MM.1S (cell line): ENCODE results near the gene RNF125.

Experiments
- DNase-seq: peaks from one replicate; pipeline ENCODE4 v3.0.0-alpha.2; 2015
- H2AFZ ChIP-seq: fragments of 300-600 bp; sonication (generic); 2 replicates; pipeline ENCODE4 v1.6.0; 2016; ENCODE audit warnings: antibody characterized with exemption, low read length
- H3F3A ChIP-seq: fragments of 300-600 bp; sonication (generic); 2 replicates; pipeline ENCODE4 v1.6.1; 2016; ENCODE audit warnings: mild to moderate bottlenecking, antibody characterized with exemption, low read length, moderate library complexity, mixed read lengths; ENCODE audit not compliant: insufficient read depth
- H3K27ac ChIP-seq: fragments of 300-600 bp; sonication (generic); 2 replicates; pipeline ENCODE4 v1.5.1; 2016; ENCODE audit warnings: mild to moderate bottlenecking, low read length
- H3K27me3 ChIP-seq: fragments of 300-600 bp; sonication (generic); replicated peaks from 2 replicates; pipeline ENCODE4 v1.6.0; 2016; ENCODE audit warnings: low read length; ENCODE audit not compliant: insufficient read depth
- H3K36me3 ChIP-seq: fragments of 300-600 bp; sonication (generic); replicated peaks from 2 replicates; pipeline ENCODE4 v1.6.1; 2016; ENCODE audit warnings: mild to moderate bottlenecking, low read length, mixed read lengths; ENCODE audit not compliant: insufficient read depth
- H3K4me1 ChIP-seq: fragments of 300-600 bp; sonication (generic); 2 replicates; pipeline ENCODE4 v1.6.1; 2016; ENCODE audit warnings: low read length, mixed read lengths
- H3K4me2 ChIP-seq: fragments of 300-600 bp; sonication (generic); 2 replicates; pipeline ENCODE4 v1.6.0; 2016; ENCODE audit warnings: low read depth, low read length
- H3K4me3 ChIP-seq: fragments of 300-600 bp; sonication (generic); 2 replicates; pipeline ENCODE4 v1.5.1; 2016; ENCODE audit warnings: low read length, mixed read lengths
- H3K79me2 ChIP-seq: fragments of 300-600 bp; sonication (generic); 2 replicates; pipeline ENCODE4 v1.6.1; 2016; ENCODE audit warnings: mixed run types, low read length, mixed read lengths
- H3K9ac ChIP-seq: fragments of 300-600 bp; sonication (generic); 2 replicates; pipeline ENCODE4 v1.6.1; 2016; ENCODE audit warnings: low read length, mixed read lengths
- H3K9me2 ChIP-seq: fragments of 300-600 bp; sonication (generic); replicated peaks from 2 replicates; pipeline ENCODE4 v1.6.1; 2016; ENCODE audit warnings: mild to moderate bottlenecking, low read length, mixed read lengths; ENCODE audit not compliant: insufficient read depth
- H3K9me3 ChIP-seq: fragments of 300-600 bp; sonication (generic); replicated peaks from 2 replicates; pipeline ENCODE4 v1.6.1; 2016; ENCODE audit warnings: mild to moderate bottlenecking, low read length, mixed read lengths; ENCODE audit not compliant: insufficient read depth
- H4K20me1 ChIP-seq: fragments of 300-600 bp; sonication (generic); 2 replicates; pipeline ENCODE4 v1.6.1; 2016; ENCODE audit warnings: mild to moderate bottlenecking, low read length, moderate library complexity, mixed read lengths; ENCODE audit not compliant: insufficient read depth
- EZH2 ChIP-seq: fragments of 300-600 bp; sonication (generic); optimal IDR thresholded peaks from 2 replicates; pipeline ENCODE3; 2017; ENCODE audit warnings: low read depth, mild to moderate bottlenecking, antibody characterized with exemption, low read length, mixed read lengths
- EZH2phosphoT487 ChIP-seq: fragments of 300-600 bp; sonication (generic); IDR thresholded peaks from 2 replicates; pipeline ENCODE4 v1.6.1; 2018; ENCODE audit warnings: antibody characterized with exemption, low read length
- TF ChIP-seq, protein P1 (sequence below): fragments of 300-600 bp; sonication (generic); IDR thresholded peaks from 2 replicates; pipeline ENCODE4 v1.5.1; 2016; ENCODE audit warnings: antibody characterized with exemption, low read length, mixed read lengths

Gene RNF125

DNA sequence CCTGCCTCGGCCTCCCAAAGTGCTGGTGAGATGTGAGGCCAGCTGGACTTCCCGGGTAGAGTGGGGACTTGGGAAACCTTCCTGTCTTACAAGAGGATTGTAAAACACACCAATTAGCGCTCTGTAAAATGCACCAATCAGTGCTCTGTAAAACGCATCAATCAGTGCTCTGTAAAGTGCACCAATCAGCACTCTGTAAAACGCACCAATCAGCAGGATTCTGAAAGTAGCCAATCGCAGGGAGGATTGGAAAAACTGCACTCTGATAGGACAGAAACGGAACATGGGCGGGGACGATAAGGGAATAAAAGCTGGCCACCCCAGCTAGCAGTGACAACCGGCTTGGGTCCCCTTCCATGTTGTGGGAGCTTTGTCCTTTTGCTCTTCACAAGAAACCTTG, 19.0 kb downstream of the RNF125 start:
- TF ChIP-seq EZH2phosphoT487 = no peak
- no peak for TF ChIP-seq EZH2
- TF ChIP-seq, protein P1, sequence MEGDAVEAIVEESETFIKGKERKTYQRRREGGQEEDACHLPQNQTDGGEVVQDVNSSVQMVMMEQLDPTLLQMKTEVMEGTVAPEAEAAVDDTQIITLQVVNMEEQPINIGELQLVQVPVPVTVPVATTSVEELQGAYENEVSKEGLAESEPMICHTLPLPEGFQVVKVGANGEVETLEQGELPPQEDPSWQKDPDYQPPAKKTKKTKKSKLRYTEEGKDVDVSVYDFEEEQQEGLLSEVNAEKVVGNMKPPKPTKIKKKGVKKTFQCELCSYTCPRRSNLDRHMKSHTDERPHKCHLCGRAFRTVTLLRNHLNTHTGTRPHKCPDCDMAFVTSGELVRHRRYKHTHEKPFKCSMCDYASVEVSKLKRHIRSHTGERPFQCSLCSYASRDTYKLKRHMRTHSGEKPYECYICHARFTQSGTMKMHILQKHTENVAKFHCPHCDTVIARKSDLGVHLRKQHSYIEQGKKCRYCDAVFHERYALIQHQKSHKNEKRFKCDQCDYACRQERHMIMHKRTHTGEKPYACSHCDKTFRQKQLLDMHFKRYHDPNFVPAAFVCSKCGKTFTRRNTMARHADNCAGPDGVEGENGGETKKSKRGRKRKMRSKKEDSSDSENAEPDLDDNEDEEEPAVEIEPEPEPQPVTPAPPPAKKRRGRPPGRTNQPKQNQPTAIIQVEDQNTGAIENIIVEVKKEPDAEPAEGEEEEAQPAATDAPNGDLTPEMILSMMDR = no peak
- DNase-seq = no peak
- no peaks in the 10 kb centered on the region for H3K79me2 ChIP-seq
- no peaks in the 10 kb centered on the region for H3K4me1 ChIP-seq
- no peaks in the 10 kb centered on the region for H4K20me1 ChIP-seq
- H3K36me3 ChIP-seq = no peaks in the 10 kb centered on the region
- no peak overlapping the region for H3K27ac ChIP-seq
- H3K4me2 ChIP-seq = no peak overlapping the region
- no peaks in the 10 kb centered on the region for H3K9me2 ChIP-seq
- no peaks in the 10 kb centered on the region for H3F3A ChIP-seq
- no peak overlapping the region for H3K9ac ChIP-seq
- no peaks in the 10 kb centered on the region for H3K27me3 ChIP-seq
- H2AFZ ChIP-seq = no peak overlapping the region
- H3K4me3 ChIP-seq = no peak overlapping the region
- H3K9me3 ChIP-seq = no peaks in the 10 kb centered on the region

DNA sequence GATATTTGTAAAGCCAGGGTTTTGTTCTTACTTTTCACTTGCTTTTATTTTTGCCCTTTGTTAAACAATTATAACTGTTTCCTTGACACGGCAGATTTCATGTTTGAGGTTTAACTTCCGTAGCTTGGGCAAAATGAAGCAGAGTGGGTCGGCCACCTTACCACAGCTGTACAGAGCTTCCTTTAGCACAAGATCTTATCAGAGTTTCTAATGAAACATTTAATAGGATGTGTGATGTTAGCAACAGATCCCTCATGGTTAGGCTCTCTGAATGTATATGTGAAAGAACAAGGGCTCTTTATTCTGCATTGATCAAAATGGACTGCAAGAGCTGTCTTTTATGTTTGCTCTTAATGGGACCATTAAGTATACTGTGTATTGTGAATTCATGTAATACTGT, 22.3 kb downstream of the RNF125 start:
- H3K79me2 ChIP-seq = no peaks in the 10 kb centered on the region
- no peak overlapping the region for H3K4me3 ChIP-seq
- H3F3A ChIP-seq = no peaks in the 10 kb centered on the region
- no peak overlapping the region for H3K9ac ChIP-seq
- H3K4me2 ChIP-seq = no peak overlapping the region
- H4K20me1 ChIP-seq = no peaks in the 10 kb centered on the region
- no peaks in the 10 kb centered on the region for H3K27me3 ChIP-seq
- no peak for DNase-seq
- H3K9me2 ChIP-seq = no peaks in the 10 kb centered on the region
- no peaks in the 10 kb centered on the region for H3K36me3 ChIP-seq
- H3K27ac ChIP-seq = no peak overlapping the region
- no peak for TF ChIP-seq EZH2phosphoT487
- TF ChIP-seq EZH2 = no peak
- TF ChIP-seq, protein P1 = no peak
- H3K4me1 ChIP-seq = no peaks in the 10 kb centered on the region
- H3K9me3 ChIP-seq = no peaks in the 10 kb centered on the region
- no peak overlapping the region for H2AFZ ChIP-seq

DNA sequence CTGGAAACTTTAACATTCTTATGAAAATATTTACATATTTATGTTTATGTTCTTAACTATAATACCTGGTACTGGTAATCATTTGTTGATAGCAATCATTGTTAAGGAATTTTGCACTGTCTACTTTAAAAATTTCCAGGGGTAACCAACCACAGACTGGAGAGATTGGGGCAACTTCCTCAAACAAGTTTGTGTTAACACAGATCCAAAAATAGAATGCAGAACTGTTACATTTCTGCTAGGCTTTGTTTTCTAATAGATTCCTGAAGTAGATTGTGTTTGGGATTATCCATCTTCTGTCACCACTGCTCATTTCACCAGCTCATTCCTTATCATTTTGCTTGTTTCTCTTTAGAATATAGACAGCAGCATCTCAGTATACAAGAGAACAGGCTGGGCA, 23.7 kb downstream of the RNF125 start:
- Histone ChIP-seq H2AFZ (no peak overlapping the region), H3K4me2 (no peak overlapping the region), H3K27ac (no peak overlapping the region), H3K79me2 (no peaks in the 10 kb centered on the region), H3F3A (no peaks in the 10 kb centered on the region), H3K4me3 (no peak overlapping the region), H3K9me3 (no peaks in the 10 kb centered on the region), H3K27me3 (no peaks in the 10 kb centered on the region), H3K9ac (no peak overlapping the region), H3K4me1 (no peaks in the 10 kb centered on the region), H3K9me2 (no peaks in the 10 kb centered on the region), H4K20me1 (no peaks in the 10 kb centered on the region), H3K36me3 (no peaks in the 10 kb centered on the region)
- TF ChIP-seq EZH2 (no peak), EZH2phosphoT487 (no peak)
- TF ChIP-seq, protein P1 = no peak
- no peak for DNase-seq
